GM04503 (cell line): Measurements from ENCODE around the gene TBC1D13.
A peak's percentile ranks its signal among the peaks of the same experiment; 100 is the strongest.
"Not testable (repeated sequence)": the region's sequence is repeated elsewhere in the genome, so short reads cannot be mapped to it uniquely, and the experiment has no call there.

ENCODE experiments used
- DNase-seq: peaks from one replicate; pipeline ENCODE4 v3.0.0-alpha.2; 2012; ENCODE audit warnings: low read depth

The TBC1D13 gene

GRCh38 chr9:128785427-128785826 lies 1.6 kb upstream of the TBC1D13 start:
- no peak for DNase-seq

- no peak for DNase-seq
Observed at GRCh38 chr9:128787659-128788058, 606 bp downstream of the TBC1D13 start.

GRCh38 chr9:128788445-128788844 lies 1.4 kb downstream of the TBC1D13 start:
- DNase-seq = no peak

GRCh38 chr9:128790536-128790935 lies 3.5 kb downstream of the TBC1D13 start:
- no peak for DNase-seq

- DNase-seq = no peak
Observed at GRCh38 chr9:128792134-128792533, 5.1 kb downstream of the TBC1D13 start.

GRCh38 chr9:128792978-128793686 lies 6.1 kb downstream of the TBC1D13 start:
- no peak for DNase-seq

DNA sequence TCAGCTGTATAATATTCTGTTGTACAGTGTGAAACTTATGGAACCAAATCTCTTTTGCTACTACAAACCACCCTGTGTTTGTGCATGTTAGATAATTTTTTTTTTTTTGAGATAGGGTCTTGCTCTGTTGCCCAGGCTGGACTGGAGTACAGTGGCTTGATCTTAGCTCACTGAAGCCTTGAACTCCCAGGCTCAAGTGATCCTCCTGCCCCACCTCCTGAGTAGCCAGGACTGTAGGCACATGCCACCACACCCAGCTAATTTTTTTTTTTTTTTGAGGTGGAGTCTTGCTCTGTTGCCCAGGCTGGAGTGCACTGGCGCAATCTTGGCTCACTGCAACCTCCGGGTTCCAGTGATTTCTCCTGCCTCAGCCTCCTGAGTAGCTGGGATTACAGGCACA lies 7.9 kb downstream of the TBC1D13 start:
- not testable (repeated sequence) for DNase-seq

DNA sequence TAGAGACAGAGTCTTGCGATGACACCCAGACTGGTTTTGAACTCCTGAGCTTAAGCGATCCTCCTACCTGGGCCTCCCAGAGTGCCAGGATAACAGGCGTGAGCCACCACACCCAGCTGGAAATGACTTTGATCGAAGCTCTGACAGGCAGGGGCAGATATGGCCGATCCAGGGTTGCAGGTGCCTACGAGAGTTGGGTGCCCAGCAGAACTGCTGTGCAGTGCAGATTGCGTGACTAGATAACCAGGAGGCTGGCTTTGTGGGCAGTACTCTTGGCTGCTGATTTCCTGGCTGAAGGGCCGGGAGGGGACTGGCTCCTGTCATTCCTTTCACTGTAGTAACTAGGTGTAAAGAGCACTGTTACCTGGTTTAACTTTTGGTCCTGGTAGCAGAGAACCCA lies 11.8 kb downstream of the TBC1D13 start:
- DNase-seq = no peak

DNA sequence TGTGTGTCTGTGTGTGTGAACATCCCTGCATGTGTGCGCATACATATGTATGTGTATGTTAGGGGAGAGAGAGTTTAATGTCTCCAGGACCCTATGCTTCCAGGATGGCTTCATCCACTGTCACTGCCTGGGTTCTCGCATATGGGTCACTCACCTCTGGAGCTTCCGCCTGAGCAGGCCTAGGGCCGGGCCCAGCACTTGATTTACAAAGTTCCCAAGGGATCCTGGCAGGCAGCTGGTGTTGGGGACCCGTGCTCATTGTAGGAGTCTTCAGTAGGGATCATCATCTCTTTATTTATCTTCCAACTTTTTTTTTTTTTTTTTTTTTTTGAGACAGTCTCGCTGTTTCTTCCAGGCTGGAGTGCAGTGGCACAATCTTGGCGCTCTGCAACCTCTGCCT lies 13.0 kb downstream of the TBC1D13 start:
- no peak for DNase-seq

DNA sequence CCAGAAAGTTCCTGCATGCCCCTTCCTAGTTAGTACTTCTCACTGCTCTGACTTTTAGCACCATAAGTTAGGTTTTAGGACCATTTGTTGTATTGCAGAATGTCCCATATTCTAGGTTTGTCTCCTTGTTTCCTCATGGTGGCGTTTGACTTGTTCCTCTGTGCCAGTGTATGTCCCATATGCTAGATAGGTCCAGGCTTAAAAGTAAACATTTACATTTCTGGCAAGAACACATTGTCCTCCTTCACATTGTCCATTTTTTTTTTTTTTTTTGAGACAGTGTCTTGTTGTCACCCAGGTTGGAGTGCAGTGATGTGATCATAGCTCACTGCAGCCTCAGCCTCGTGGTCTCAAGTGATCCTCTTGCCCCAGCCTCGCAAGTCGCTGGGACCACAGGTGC lies 15.4 kb downstream of the TBC1D13 start:
- DNase-seq = no peak

- no peak for DNase-seq
Observed at GRCh38 chr9:128805661-128806060, 18.6 kb downstream of the TBC1D13 start.

- no peak for DNase-seq
Observed at GRCh38 chr9:128807827-128808226, 20.8 kb downstream of the TBC1D13 start.

GRCh38 chr9:128808543-128808942 lies 21.5 kb downstream of the TBC1D13 start:
- no peak for DNase-seq

- no peak for DNase-seq
Observed at GRCh38 chr9:128809036-128809599, 22.1 kb downstream of the TBC1D13 start.

- DNase-seq = no peak
Observed at GRCh38 chr9:128809831-128810230, 22.8 kb downstream of the TBC1D13 start.

GRCh38 chr9:128810873-128811272 lies 23.8 kb downstream of the TBC1D13 start:
- DNase-seq = no peak

GRCh38 chr9:128818099-128818838 lies 31.2 kb downstream of the TBC1D13 start, which contains the start of gene ENDOG:
TSS of gene ENDOG (plus strand) at chr9:128818500. CDS start at chr9:128818685, 185 bp downstream.
- DNase-seq = peak; percentile 76

DNA sequence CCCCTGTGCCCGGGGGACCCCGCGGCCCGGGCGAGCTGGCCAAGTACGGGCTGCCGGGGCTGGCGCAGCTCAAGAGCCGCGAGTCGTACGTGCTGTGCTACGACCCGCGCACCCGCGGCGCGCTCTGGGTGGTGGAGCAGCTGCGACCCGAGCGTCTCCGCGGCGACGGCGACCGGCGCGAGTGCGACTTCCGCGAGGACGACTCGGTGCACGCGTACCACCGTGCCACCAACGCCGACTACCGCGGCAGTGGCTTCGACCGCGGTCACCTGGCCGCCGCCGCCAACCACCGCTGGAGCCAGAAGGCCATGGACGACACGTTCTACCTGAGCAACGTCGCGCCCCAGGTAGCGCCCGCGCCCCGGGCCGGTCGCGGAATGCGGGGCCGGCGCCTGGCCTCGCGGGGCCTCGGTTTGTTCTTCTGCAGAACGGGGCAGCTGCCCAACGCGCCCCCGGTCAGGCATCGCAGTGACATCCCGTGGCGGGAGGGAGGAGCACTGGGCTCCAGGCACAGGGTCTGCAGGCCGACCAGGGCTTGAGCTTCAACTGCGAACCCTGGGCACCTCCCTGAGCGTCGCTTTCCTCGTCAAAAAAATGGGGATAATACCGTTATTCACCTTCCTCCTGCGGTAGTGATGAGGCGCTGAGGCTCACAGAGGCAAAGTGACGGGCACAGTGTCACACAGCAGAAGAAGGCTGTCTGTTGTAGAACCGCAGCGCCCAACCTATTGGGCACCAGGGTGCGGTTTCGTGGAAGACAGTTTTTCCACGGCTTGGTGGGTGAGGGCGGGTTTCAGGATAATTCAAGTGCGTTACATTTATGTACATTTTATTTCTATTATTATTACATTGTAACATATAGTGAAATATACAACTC lies 32.0 kb downstream of the TBC1D13 start:
- DNase-seq = no peak

- no peak for DNase-seq
Observed at GRCh38 chr9:128819716-128820664, 32.9 kb downstream of the TBC1D13 start.

- DNase-seq = no peak
Observed at GRCh38 chr9:128820665-128821583, 33.9 kb downstream of the TBC1D13 start.
